Liver (tissue), 9 donors: ENCODE results near the gene NLRP9. TPM values are rescaled to one million over a fixed set of nuclear protein-coding genes. Genes with fewer than 3 reads are reported as not detected.

Experiments used
- DNase-seq: peaks from one replicate; pipeline ENCODE4 v3.0.0-alpha.2; 2017; ENCODE audit warnings: low spot score
- H3K27ac ChIP-seq, 2 donors: one replicate each; pipeline ENCODE4 v1.7.0; 2013; ENCODE audit warnings: inconsistent platforms in 2 of 2, low read length in 2 of 2, control low read depth in 1 of 2, low read depth in 1 of 2, mild to moderate bottlenecking in 1 of 2
- H3K27me3 ChIP-seq, 4 donors: one replicate each; pipeline versions ENCODE4 v1.6.1 to v1.7.0; 2013; ENCODE audit warnings: low read length in 3 of 4, inconsistent platforms in 1 of 4, mild to moderate bottlenecking in 1 of 4, moderate library complexity in 1 of 4; ENCODE audit not compliant: control insufficient read depth in 4 of 4, insufficient read depth in 4 of 4
- H3K36me3 ChIP-seq, 4 donors: one replicate each; pipeline versions ENCODE4 v1.6.1 to v1.7.0; 2013; ENCODE audit warnings: low read length in 3 of 4, mild to moderate bottlenecking in 3 of 4, low read depth in 1 of 4, moderate library complexity in 1 of 4; ENCODE audit not compliant: control insufficient read depth in 4 of 4, insufficient read depth in 3 of 4
- H3K4me1 ChIP-seq, 4 donors: one replicate each; pipeline versions ENCODE4 v1.6.1 to v1.7.0; 2013; ENCODE audit warnings: low read length in 3 of 4, mild to moderate bottlenecking in 3 of 4, moderate library complexity in 1 of 4; ENCODE audit not compliant: control insufficient read depth in 4 of 4, insufficient read depth in 4 of 4
- H3K4me3 ChIP-seq, 3 donors: one replicate each; pipeline versions ENCODE4 v1.6.1 to v1.7.0; 2013; ENCODE audit warnings: low read length in 3 of 3, control low read depth in 1 of 3, low read depth in 1 of 3, mild to moderate bottlenecking in 1 of 3
- H3K9ac ChIP-seq, 2 donors: one replicate each; pipeline ENCODE4 v1.7.0; 2013; ENCODE audit warnings: low read length in 2 of 2, mild to moderate bottlenecking in 2 of 2, moderate library complexity in 2 of 2, control low read depth in 1 of 2, low read depth in 1 of 2
- H3K9me3 ChIP-seq, 4 donors: one replicate each; pipeline versions ENCODE4 v1.6.1 to v1.7.0; 2013; ENCODE audit warnings: low read length in 3 of 4; ENCODE audit not compliant: control insufficient read depth in 4 of 4
- CTCF ChIP-seq: fragments of 150-350 bp; IDR thresholded peaks from 2 replicates; pipeline ENCODE4 v1.5.1; 2017; ENCODE audit warnings: improper control_type of control experiment, low read depth, low read length; ENCODE audit not compliant: missing input control
- EGR1 ChIP-seq, 2 donors: IDR thresholded peaks; 2 replicates each; pipeline ENCODE4 v1.6.1; 2016 to 2018; ENCODE audit warnings: antibody characterized with exemption in 2 of 2, low read depth in 2 of 2
- FOXA1 ChIP-seq: IDR thresholded peaks from 2 replicates; pipeline ENCODE4 v1.6.1; 2016; ENCODE audit warnings: antibody characterized with exemption
- GABPA ChIP-seq, 2 donors: IDR thresholded peaks in 1 of 2; conservative IDR thresholded peaks in 1 of 2; 2 replicates each; pipeline ENCODE4 v1.6.1; 2016; ENCODE audit warnings: antibody characterized with exemption in 2 of 2, mild to moderate bottlenecking in 1 of 2, moderate library complexity in 1 of 2
- HNF4A ChIP-seq, 2 donors: conservative IDR thresholded peaks; 2 replicates each; pipeline ENCODE4 v1.6.1; 2016; ENCODE audit warnings: antibody characterized with exemption in 2 of 2, mild to moderate bottlenecking in 2 of 2
- HNF4G ChIP-seq: IDR thresholded peaks from 2 replicates; pipeline ENCODE4 v1.6.1; 2016; ENCODE audit warnings: antibody characterized with exemption
- JUND ChIP-seq, 2 donors: IDR thresholded peaks; 2 replicates each; pipeline ENCODE4 v1.6.1; 2016; ENCODE audit warnings: antibody characterized with exemption in 2 of 2
- NR2F2 ChIP-seq: IDR thresholded peaks from 2 replicates; pipeline ENCODE4 v1.6.1; 2016; ENCODE audit warnings: antibody characterized with exemption
- RAD21 ChIP-seq, 2 donors: IDR thresholded peaks; 2 replicates each; pipeline ENCODE4 v1.6.1; 2016; ENCODE audit warnings: antibody characterized with exemption in 2 of 2, mild to moderate bottlenecking in 2 of 2
- REST ChIP-seq: IDR thresholded peaks from 2 replicates; pipeline ENCODE4 v1.6.1; 2016; ENCODE audit warnings: antibody characterized with exemption, mild to moderate bottlenecking
- RXRA ChIP-seq, 2 donors: IDR thresholded peaks; 2 replicates each; pipeline ENCODE4 v1.6.1; 2017 to 2018; ENCODE audit warnings: antibody characterized with exemption in 2 of 2, mild to moderate bottlenecking in 1 of 2
- SP1 ChIP-seq: IDR thresholded peaks from 2 replicates; pipeline ENCODE4 v1.6.1; 2018; ENCODE audit warnings: antibody characterized with exemption, mild to moderate bottlenecking
- TAF1 ChIP-seq: conservative IDR thresholded peaks from 2 replicates; pipeline ENCODE4 v1.6.1; 2016; ENCODE audit warnings: antibody characterized with exemption, mild to moderate bottlenecking
- ZBTB33 ChIP-seq: IDR thresholded peaks from 2 replicates; pipeline ENCODE4 v1.6.1; 2016; ENCODE audit warnings: antibody characterized with exemption
- WGBS: extraction: QIAGEN DNeasy Blood & Tissue Kit; methylation state at CpG from one replicate; pipeline ENCODE4 v1.1.7; 2013; 5-methylcytosine and 5-hydroxymethylcytosine counted together
- polyA plus RNA-seq, 2 donors: library from polyadenylated mRNA; stranded (reverse) in 1 of 2; unstranded in 1 of 2; fragments of 200-250 nt in 1 of 2; fragments of >200 nt in 1 of 2; fragmentation: Nextera tagmentation in 1 of 2; extraction: Ambion mirVana in 1 of 2; gene quantifications; one replicate each; pipeline versions ENCODE4 v1.2.1 to v1.2.3, GENCODE V29; 2013 to 2015
- total RNA-seq, 2 donors: library from RNA; depleted of rRNA; stranded (reverse); fragments of >200 nt; gene quantifications; one replicate each; pipeline ENCODE4 v1.2.3, GENCODE V29; 2014
- TF ChIP-seq, protein P1 (sequence below): IDR thresholded peaks from 2 replicates; pipeline ENCODE4 v1.6.1; 2016; ENCODE audit warnings: antibody characterized with exemption
- donor health status: healthy.
- donor health status: healthy.
- donor health status: healthy.
- donor health status: healthy.
- donor health status: healthy.

The NLRP9 gene
- total and polyA plus RNA-seq, 4 donors: not detected

DNA sequence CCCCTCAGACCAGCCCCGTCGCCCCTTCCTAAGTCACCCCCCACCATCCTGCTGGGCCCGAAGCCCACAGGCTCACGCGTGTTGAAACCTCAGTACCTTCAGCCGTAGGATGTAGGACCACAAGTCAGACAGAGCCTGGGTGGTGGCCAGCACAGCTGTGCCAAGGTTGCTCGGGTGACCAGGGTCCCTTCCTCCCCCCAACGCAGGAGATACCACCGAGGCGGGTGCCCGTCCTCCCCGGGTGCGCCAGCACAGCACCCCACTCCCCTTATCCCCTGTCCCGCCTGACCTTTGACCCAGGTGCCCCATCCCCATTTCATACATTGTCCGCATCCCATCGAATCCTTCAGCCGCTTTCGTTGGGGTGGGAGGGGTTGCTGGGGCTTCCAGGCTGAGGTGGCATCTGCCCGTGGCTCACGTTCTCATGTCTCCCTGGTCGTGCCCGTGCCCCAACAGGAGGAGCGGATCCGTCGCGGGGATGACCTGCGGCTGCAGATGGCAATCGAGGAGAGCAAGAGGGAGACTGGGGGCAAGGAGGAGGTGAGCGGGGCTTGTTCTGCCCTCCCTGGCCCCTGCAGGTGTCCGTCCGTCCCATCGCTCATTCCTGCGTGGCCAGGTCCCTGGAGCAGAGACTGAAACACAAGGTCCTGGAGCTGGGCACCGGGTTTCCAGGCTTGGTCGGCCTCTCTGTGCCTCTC lies 48.6 kb downstream of the NLRP9 start:
- no peaks in the 10 kb centered on the region for H3K27me3 ChIP-seq
- no peak overlapping the region for H3K4me3 ChIP-seq
- H3K9me3 ChIP-seq: no peaks in the 10 kb centered on the region
- H3K9ac ChIP-seq: no peak overlapping the region
- no peak overlapping the region for H3K27ac ChIP-seq
- DNase-seq: no peak
- H3K36me3 ChIP-seq: peaks cover 14 to 76% (median 27%) of the 10 kb centered on the region in 4 donors
- no peak for TF ChIP-seq GABPA (IDR thresholded peaks at IDR 0.05 in 1 of 2, conservative IDR thresholded peaks at IDR 0.05 in 1 of 2)
- TF ChIP-seq RXRA (IDR thresholded peaks at IDR 0.05): no peak
- no peak for TF ChIP-seq EGR1 (IDR thresholded peaks at IDR 0.05; ENCODE audit: low read depth in 2 of 2)
- no peak for TF ChIP-seq SP1
- TF ChIP-seq FOXA1: no peak
- no peak for TF ChIP-seq JUND (IDR thresholded peaks at IDR 0.05)
- no peak for TF ChIP-seq REST
- TF ChIP-seq ZBTB33: no peak
- no peak for TF ChIP-seq CTCF
- TF ChIP-seq TAF1: no peak
- TF ChIP-seq, protein P1, sequence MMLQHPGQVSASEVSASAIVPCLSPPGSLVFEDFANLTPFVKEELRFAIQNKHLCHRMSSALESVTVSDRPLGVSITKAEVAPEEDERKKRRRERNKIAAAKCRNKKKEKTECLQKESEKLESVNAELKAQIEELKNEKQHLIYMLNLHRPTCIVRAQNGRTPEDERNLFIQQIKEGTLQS: no peak
- no peak for TF ChIP-seq HNF4A (conservative IDR thresholded peaks at IDR 0.05)
- no peak for TF ChIP-seq HNF4G
- no peak for TF ChIP-seq NR2F2
- TF ChIP-seq RAD21 (IDR thresholded peaks at IDR 0.05): no peak
- WGBS: 94% methylated on average over 35 of the region's 35 CpGs
- H3K4me1 ChIP-seq: peaks cover 0 to 20% (median 15%) of the 10 kb centered on the region in 4 donors
